Activated CD8-positive, alpha-beta memory T cell treated with anti-CD3 and anti-CD28 coated beads for 48 hours (primary cell): ENCODE results near the gene C9orf152.
A peak's percentile ranks its signal among the peaks of the same experiment; 100 is the strongest.

Experiments used
- DNase-seq, 3 experiments: peaks; one replicate each; pipeline ENCODE4 v3.0.0-alpha.2; 2020; ENCODE audit warnings: low read depth in 2 of 3, low spot score in 2 of 3

Gene C9orf152

DNA sequence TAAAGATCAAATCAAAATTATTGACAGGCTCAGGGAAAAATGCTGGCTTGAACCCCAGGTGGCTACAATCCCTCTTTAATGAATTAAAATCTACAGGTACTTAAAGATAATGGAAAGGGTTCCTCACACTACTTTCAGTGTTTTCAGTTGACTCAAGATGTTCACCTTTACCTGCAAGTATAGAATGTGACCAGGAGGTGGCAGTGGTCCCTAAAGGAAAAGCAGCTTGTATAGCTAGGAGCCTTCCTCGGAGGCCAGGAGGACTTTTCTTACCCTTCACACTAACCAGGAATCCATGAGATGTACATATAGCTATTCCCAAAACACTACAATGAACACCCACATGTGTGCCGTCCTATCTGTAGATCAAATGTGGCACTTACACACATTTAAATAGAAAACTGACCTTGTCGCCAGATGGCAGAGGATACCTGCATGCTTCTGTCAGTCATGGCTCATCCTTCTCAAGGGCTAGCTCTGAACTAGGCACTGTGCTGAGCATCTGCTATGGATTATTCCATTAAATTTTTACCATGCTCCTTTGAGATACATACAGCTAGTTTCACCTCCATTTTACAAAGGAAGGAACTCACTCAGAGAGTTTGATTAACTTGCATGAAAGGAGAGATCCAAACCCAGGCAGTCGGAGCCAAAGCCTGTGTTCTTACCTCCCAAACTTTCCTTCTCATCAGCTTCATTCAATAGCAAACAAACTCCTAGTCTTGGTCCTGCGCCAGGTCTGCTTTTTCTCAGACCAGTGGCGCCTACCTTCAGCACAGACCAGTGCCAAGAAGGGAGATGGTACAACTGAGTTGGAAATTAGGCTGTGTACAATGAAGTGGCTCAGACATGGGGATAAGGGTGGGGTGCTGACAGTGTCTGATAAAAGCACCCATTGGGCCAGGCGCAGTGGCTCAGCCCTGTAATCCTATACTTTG, 24.5 kb downstream of the C9orf152 start:
- DNase-seq = peak; percentile 2 to 10 (median 2)

DNA sequence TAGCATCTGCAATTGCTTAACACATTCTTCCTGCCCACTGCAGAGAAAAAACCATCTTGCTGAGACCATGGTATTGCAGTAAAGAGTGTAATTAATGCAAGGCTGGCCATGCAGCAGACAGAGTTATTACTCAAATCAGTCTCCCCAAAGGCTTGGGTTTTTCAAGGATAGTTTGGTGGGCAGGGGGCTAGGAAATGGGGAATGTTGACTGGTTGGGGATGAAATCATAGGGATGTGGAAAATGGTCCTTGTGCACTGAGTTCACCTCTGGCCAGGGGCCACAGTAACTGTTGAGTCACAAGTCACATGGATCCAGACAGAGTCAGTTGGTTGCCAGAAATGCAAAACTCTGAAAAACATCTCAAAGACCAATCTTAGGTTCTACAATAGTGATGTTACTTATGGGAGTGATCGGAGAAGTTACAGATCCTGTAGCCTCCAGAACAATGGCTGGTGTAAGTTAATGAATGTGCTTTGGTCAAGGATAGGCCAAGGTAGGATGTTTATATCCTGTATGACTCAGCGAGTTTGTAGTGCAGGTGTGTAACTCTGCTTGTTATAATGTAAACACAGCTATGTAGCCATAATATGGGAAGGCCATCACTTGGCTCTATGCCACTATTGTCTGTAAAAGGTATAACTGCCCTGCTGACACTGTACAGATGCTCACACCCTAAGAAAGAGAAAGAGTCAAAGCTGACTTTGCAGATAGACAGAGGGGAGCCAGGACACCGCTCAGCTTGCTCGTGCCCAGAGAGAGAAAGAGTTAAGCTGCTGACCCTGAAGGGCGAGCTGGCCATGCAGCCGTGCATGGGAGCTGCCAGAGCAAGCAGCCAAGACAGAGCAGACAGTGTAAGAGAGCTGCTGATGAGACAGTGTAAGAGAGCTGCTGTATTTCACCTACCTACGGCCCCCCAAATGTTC, 27.2 kb downstream of the C9orf152 start:
- no peak for DNase-seq

GRCh38 chr9:110179734-110180133, 28.2 kb downstream of the C9orf152 start:
- DNase-seq = no peak

GRCh38 chr9:110178281-110178680, 29.7 kb downstream of the C9orf152 start:
- DNase-seq = no peak

DNA sequence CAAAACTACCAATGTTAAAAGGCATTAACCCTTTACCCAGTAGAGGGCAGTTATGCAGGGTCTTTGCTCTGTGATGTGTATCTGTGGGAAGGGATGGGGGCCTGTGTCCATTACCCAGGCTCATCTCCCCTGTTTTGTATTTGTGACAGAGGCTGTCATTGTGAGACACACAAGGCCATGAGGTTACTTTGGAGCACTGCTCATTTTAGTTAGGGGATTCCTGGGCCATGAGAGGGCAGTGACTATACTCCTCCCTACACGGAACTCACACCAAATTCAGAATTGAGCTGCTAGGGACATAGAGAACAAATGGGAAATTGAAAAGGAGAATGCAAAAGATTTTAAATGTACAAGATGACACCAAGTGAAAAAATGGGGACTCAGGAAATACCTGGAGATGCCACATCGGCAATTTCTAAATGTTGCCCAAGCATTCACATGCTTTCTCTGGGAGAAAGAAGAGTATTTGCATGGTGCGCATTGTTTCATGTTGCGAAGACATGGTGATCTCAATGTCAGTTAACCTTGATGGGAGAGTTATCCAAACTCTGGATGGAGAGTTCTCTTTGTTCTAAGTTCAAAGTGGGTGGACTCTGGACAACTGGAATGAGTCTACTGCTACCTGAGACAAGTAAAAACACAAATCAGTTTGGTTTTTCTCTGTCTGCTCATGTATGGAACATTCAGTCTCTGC, 32.5 kb downstream of the C9orf152 start:
- no peak for DNase-seq

GRCh38 chr9:110173322-110173642, 34.7 kb downstream of the C9orf152 start:
- no peak for DNase-seq

- no peak for DNase-seq
These were observed 37.4 kb downstream of the C9orf152 start for GRCh38 chr9:110170357-110171257.

DNA sequence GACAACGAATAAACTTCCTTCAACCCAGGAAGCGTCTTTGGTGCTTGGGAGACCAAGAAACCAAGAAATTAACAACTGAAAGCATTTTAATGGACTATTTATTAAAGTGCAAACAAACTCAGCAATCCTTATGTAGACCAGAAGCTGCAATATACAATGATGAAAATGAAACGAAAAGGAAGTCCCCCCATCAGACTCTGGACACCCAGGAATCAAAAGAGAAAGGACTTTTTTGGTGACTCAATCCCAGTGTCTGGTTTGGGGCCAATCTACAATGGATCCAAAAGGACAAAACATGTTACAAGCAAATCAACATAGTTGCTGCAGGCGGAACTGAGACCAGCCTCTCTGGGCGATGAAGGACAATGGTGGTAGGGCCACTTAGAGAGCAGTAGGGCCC, 39.5 kb downstream of the C9orf152 start:
- DNase-seq = no peak

DNA sequence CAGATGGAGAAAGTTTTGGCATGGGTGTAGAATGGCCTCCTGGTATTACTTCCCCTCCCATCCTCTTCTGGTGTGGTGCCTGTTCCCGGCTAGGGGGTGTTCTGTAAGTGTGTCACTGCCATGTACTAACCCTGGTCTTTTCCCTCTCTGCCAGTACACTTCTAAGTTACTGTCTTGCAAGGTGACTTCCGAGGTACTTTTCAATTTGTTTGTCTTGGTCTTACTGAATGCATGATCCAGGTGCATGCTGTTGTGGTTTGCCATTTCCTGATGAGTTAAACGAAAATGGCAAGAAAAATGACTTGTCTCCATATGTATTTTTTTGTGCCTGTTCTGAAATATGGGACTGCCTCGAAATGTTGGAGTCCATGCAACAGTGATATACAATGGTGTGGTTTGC, 46.0 kb downstream of the C9orf152 start:
- no peak for DNase-seq

DNA sequence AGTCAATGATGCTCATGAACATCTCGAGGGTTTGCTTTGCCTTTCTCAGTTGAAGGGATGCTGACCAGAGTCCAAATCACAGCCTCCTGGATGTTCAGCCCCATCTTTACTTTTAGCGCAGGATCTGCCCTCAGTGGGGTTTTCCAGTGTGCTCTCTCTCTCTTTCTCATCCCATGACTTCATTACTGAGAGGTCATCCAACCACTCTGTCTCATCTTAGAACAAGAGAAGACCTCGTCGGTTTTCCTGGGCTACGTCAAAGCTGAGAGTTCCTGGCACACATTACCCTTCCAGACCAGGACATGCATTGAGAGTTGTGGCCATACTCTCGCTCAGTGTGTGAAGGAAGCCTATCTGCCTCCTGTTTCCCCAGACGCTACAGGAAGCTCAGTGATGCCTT, 47.3 kb downstream of the C9orf152 start:
- no peak for DNase-seq

- DNase-seq = no peak
These were observed 47.8 kb downstream of the C9orf152 start for GRCh38 chr9:110160123-110160522.

GRCh38 chr9:110157823-110158664, 49.9 kb downstream of the C9orf152 start:
- DNase-seq = no peak

- DNase-seq = no peak
These were observed 51.1 kb downstream of the C9orf152 start for GRCh38 chr9:110156902-110157301.

DNA sequence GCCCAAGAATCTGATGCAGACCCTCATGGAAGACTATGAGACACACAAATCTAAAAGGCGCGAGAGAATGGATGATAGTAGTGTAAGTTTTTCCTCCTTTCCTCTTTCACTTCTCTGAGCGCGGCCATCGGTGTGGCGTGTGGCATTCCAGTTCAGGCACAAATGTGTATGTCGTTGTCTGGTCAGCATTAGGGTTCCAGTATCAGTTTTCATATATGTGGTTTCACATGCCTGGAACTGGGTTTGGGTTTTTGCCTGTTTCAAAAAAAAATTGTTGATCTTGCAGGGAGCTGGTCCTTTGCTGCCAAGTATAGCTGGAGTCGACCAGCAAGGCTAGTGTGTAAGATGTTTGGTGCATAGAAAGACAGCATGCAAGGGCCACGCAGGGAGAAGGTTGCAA, 51.5 kb downstream of the C9orf152 start:
- DNase-seq = no peak

DNA sequence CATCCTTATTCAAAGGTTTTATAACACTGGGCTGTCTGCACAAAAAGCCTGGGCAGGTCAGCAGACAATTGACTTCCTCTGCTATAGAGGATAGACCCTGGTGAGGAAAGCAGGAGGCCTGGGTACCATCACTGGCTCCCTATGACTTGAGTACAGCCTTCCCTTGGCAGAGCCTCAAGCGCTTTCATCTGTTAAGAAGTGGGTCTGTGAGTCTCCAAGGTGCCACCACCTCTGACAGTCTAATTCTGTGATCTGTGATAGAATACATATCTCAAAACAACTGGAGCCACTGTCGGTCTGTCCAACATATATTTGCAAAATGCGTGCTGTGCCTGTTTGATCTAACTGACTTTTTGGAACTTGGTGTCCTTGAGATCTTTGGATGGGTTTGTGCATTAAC, 52.2 kb downstream of the C9orf152 start:
- no peak for DNase-seq

DNA sequence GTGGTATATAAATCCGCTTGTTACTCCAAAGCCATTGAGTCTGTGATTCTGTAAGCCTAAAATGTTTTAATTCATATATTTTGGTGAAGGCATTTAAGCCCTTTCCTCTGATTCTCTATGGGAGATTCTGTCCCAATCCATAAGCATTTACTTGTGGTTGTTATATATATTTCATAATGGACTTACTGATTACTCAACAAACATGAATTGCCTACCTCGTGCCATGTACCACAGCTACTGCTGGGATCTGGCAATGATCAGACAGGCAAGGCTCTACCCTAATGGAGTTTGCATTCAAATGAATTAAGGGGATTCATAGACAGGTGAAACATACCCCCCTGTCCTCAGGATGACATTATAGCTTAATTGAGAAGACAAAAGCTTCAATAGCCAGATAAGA, 54.5 kb downstream of the C9orf152 start:
- no peak for DNase-seq

DNA sequence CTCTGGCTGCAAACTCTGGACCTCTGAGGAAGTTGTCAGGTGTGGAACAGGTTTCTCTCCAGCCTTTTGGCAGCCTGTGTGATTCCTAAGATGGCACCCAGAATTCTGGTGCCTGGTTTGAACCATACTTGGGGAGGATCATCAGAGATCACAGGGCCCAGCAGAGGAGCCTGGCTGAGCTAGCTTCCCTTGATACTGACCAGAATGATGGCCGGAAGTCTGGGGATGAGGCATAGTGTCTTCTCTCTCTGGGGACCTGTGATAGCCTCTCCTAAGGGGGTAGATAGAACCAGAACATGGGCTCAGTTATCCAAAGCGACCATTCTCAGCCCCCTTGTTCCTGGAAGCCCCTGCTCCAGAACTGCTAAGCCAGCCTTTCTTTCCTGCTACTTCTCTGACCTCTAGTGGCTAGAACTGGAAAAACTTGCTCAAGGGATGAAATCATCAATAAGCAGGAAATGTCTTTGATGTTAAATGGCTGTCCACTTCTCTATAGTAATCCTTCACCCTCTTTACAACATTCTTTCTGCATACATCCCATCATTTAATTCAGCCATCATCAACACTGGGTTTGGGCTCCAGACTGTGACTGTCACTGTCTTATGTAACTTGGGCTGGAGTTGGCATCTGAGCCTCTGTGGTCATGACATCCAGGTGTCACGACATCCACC, 55.1 kb downstream of the C9orf152 start:
- DNase-seq = no peak
